HG03432 (cell line): ENCODE data around the gene TRIM31.
"Not testable (repeated sequence)": the region's sequence is repeated elsewhere in the genome, so short reads cannot be mapped to it uniquely, and the experiment has no call there.

Source experiments
- ATAC-seq: cut with Tn5 transposase; IDR thresholded peaks from one replicate; pipeline ENCODE4 v1.9.1; 2021; ENCODE audit warnings: mild to moderate bottlenecking, moderate library complexity; ENCODE audit not compliant: unreplicated experiment

TRIM31 gene

DNA sequence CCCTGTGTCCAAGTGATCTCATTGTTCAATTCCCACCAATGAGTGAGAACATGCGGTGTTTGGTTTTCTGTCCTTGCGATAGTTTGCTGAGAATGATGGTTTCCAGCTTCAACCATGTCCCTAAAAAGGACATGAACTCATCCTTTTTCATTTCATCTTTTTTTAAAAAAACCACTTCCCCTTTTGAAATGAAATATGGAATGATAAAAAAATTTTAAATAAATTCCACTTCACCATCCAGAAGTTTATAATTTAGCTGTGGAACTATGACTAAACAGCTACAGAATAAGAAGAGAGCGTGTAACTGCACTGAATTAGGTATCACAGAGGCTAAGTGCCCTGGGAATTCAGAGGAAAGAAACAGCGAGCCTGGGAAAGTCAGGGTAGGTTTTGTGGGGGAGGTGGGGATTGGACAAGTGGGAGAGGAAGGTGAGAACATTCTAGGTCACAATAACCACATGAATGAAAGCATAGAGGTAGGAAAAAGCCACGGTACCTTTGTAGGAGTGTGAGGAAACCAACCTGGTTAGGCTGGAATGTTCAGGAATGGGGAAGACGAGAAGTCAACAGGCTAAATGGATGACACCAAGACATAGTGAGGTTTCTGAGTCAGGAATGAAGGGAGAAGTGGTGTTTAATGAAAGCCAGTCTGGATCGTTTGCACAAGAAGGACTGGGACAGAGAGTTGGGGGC, 37.1 kb upstream of the TRIM31 start:
- no peak for ATAC-seq

DNA sequence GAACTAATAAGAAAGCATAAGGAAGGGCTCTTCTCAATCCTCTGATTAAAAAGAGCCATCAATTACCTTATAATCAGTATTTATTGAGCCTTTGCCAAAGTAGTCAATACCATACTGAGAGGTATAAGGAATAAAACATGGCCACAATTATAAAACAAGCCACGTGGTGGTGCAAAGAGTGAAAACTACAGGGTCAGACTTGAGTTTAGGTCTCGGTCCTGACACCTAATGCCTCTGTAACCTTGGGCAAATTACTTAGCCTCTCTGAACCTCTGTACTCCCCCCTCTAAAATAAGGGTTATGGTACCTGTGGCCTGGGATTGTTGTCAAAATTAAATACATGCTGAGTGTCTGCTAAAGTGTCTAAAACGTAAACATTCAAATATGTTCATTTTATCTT, 36.3 kb upstream of the TRIM31 start:
- ATAC-seq = no peak

DNA sequence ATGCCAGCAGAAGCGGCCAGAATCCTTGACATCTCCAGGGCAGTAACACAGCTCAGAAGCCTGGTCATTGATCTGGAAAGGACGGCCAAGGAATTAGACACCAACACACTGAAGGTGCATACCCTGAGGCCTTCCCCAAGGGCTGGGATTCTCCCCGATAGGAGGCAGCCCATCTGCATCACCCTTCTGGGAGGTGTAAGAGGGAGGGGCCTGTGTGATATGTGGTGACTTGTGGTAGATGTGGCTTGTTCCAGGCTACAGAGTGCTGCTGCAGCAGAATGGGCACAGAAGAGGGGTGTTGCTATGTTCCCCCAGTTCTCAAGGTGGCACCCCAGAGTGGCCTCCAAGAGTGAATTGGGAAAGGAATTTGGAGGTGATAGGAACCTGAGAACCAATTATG, 34.2 kb upstream of the TRIM31 start:
- ATAC-seq = no peak

DNA sequence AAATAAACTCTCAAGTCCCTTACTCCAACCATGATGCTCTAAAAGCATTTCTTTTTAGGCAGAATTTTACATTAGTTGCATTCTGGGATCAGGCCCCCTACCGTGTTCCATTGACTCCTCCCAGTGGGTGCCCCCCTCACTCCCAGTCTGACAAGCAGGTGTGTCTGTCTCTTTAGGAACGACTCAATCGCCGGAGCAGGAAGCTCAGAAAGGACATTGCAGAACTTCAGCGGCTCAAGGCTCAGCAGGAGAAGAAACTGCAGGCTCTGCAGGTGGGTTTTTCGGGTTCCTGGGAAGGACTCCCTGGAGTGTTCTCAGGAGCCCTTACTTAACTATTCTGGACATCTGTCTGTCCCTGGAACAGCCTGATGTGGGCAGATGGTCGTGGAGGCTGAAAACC, 32.9 kb upstream of the TRIM31 start:
- no peak for ATAC-seq

DNA sequence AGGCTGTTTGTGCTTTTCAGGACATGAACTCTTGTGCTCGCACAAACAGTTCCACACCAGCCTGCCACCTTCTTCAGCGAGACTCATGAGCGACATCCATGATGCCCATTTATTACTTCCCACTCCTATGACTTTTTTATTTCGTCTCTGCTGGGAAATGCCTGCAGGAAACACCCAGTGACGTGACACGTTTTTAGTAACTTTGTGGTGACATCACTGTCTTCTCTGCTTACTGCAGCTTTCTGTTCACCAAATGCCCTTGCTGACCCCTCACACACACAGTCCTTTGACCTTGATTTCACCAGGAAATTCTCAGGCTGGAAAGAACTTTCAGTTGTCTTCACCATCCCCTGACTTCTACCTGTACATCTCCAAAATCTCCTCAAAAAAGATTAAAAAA, 31.9 kb upstream of the TRIM31 start:
- no peak for ATAC-seq

DNA sequence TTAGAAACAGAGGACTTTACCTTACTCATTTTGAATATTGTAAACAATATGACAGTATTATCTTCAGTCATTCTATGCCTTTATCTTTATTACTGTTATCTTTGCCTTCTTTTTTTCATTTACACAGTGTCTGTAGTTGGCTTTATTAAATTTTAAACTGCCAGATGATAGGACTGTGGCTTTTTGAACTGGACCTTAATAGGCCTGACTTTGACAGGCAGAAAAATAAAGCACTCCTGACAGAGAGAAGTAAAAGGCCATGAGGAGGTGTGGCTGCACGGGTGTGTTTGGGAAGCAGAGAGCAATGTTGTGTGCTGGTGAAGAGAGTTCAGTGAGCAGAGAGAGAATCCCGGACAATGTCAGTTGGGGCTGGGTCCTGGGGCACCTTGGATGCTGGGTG, 30.9 kb upstream of the TRIM31 start:
- no peak for ATAC-seq

DNA sequence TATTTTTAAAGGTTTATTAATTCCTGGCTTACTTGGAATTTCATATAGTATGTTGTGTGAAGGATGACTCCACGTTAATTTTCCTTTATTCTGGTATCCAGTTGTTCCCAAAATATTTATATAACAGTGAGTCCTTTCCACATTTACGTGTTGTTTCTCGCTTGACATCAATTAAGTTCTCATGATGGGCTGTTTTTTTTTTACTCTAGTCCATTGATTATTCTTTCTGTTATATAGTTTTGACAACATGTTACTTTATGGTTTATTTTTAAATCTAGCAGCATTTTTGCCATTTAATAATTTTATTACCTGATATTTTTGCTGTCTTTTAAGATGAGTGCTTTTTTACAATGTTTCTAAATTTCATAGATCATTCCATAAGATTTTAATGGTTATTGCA, 29.8 kb upstream of the TRIM31 start:
- no peak for ATAC-seq

DNA sequence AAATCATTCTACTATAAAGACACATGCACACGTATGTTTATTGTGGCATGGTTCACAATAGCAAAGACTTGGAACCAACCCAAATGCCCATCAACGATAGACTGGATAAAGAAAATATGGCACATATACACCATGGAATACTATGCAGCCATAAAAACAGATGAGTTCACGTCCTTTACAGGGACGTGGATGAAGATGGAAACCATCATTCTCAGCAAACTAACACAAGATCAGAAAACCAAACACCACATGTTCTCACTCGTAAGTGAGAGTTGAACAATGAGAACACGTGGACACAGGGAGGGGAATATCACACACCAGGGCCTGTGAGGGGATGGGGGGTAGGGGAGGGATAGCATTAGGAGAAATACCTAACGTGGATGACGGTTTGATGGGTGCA, 27.4 kb upstream of the TRIM31 start:
- ATAC-seq = not testable (repeated sequence)

DNA sequence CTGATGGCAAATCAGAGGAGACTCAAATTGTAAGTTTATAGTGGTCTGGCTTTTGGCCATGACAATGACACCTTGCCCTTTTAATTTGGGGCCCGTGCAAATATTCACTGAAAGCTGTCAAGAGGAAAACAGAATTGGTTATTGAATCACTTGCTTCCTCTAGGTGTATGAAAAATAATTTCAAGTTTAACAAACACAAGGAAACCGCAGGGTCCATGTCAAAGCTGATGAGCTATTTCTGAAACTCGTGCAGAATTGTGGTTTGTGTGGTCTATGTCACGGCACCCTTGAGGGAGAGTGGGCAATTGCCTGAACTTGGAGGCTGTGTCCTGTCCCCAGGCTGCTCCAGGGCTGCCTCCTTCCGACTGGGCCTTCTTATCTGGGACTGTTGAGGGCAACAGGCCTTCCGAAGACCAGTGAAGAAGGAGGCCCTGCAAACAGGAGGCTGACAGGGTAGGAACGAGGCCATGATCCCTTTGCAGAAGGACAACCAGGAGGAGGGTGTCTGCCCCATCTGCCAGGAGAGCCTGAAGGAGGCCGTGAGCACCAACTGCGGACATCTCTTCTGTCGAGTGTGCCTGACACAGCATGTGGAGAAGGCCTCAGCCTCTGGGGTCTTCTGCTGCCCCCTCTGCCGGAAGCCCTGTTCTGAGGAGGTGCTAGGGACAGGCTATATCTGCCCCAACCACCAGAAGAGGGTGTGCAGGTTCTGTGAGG, 23.8 kb upstream of the TRIM31 start:
- no peak for ATAC-seq

DNA sequence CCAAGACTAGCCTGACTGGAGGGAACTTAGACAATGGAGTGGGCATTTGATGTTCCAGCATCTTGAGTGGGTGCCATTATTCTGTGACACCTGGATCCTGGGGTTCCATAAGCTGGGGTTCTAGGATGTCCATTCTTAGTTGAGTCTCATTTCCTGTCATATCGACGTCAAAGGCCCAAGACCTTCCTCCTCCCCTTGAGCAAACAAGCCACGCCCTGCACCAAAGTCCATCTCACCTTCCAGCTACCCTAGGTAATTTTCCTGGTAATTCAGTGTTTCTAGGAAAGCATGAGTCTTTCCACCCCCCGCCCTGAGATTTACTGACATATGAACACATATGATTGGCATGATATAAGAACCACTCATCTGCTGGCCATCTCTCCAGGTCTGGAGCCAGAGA, 22.9 kb upstream of the TRIM31 start, which contains the start of gene TRIM40:
TRIM40 (plus strand) TSS at position 384 of the 400 bp plus-strand sequence. CDS start 897 bp downstream, outside the sequence.
- no peak for ATAC-seq

DNA sequence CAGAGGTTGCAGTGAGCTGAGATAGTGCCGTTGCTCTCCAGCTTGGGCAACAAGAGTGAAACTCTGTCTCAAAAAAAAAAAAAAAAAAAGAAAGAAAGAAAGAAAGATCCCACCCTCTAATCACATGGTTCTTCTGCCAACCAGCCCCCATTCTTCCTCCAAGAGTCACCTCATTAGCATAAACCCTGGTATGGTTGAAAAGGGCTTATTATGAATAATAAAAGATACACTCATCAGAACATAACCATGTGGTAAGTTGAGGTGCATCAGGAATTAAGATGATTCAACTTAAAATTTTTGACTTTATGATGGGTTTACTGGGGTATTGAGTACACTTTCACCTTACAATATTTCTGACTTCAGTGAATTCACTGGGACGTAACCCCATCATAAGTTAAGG, 22.3 kb upstream of the TRIM31 start:
- no peak for ATAC-seq

DNA sequence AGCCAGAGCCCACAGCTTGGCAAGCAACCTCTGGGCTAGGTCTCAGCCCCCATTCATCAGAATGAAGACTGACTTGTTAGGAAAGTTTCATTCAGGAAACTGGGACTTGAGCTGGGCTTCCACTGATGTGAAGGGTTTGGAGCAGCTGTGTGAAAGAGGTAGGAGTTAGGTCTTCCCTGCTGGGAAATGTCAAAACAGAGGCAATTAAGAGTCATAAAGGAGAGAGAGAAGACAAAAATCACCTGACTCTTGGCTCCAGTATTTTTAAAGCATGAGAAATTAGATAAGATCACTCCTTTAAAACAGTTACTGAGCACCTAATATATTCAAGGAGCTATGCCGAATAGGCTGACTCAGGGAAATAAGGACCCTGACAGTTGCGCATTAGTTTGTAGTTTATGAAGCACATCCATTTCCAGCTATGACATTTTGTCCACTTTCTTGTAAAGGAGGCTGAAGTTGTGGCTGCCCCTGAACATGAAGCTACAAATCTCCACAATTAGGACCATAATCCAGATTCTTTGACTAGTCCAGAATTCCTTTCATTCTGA, 19.1 kb upstream of the TRIM31 start:
- no peak for ATAC-seq

DNA sequence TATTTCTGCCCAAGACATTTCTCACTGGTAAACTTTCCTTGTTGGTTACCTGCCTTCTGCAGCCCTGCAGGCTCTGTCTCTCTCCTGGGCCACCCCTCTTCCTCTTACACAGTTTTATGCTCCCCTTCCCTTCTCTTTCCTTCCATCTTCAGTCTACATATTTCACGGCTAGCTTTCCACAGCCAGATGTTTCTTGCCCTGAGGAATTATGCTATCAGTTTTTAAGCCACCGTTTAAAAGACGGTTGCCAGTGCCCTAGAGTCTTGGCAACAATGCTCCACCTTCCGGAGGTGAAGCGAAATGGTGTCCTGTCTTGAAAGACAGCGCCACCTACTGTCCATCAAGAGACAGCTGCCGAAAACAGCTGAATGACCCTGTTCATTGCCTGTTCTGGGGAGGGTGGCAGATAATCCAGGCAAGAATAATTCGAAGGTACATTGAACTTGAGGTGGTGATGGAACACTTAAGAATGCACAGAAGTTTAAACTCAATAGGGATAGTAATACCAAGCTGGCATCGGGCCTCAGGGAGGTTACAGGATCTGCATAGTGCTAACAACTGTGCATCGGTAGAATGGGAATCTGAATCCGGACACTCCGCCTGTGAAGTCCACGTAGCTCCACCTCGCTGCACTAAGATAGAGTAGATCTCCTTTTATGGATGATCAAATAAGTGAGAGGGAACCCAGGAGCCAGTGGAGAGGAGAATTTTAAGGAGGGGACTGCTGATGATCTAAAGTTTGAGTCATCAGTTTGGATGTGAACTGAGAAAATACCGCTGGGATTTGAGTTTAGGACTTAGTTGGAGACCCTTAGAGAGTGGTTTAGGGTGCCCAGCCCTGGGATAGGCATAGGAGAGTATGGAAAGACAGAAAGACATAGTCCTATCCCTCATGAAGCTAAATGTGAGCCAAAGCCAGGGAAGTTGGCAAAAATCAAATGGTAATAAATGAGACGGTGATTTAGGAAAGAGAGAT, 18.3 kb upstream of the TRIM31 start:
- no peak for ATAC-seq

DNA sequence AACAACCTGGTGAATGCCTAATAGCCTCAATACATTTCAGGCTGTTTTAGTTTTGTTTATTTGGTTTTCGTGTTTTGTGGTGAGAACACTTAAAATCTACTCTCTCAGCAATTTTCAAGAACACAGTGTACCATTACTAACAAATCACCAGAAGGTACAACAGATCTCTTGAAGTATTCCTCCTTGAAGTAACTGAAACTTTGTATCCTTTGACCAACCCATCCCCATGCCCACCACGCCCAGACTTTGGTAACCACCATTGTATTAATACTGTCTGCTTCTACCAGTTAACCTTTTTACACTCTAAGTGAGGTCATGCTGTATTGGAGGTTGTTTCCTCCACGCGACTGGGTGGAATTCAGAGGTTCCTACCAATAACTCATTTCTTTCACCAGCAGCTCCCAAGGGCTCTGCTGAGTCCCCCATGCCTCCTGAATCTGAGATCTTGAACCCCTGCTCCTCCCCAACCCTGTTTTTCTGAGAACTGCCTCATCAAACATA, 17.3 kb upstream of the TRIM31 start:
- ATAC-seq = no peak

DNA sequence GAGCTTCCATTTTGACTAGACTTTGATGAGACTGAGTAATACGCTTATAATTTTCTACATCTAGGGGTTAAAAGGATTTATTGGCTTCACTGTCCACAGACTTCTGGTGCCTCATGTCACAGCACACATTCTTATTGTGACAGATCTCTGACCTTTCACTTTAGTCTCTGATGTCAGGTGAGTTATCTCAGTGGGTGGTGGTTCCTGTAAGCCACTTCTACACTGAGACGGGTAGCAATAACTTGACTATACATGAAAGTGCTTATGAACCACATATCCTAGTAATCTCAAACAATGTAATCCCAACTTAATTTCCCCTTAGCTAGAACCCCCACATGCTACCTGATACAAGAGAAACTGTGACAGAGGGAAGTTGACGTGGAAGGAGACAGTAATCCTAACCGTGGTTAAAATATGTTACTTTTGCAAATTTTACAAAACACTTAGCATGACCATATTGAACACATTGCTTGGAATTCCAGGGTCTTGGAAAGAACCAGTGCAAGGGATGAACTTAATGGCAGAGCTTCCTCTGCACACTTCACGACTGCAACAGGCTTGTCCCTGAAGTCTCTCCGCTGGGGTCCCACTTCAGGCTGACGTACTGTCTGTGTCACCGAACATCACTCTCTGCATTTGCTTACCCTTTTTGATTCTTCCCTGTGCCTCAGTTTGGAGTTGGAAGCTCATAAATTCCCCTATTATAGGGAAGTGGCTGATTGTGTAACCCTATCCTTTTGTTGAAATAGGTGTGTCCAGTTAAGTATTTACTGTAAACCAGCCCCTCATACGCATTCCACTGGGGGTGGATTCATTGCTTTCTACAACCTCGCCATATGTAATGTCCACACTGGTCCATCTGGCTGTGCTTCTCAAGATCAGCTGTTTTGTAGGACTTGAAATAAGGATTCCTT, 16.6 kb upstream of the TRIM31 start:
- ATAC-seq = no peak

DNA sequence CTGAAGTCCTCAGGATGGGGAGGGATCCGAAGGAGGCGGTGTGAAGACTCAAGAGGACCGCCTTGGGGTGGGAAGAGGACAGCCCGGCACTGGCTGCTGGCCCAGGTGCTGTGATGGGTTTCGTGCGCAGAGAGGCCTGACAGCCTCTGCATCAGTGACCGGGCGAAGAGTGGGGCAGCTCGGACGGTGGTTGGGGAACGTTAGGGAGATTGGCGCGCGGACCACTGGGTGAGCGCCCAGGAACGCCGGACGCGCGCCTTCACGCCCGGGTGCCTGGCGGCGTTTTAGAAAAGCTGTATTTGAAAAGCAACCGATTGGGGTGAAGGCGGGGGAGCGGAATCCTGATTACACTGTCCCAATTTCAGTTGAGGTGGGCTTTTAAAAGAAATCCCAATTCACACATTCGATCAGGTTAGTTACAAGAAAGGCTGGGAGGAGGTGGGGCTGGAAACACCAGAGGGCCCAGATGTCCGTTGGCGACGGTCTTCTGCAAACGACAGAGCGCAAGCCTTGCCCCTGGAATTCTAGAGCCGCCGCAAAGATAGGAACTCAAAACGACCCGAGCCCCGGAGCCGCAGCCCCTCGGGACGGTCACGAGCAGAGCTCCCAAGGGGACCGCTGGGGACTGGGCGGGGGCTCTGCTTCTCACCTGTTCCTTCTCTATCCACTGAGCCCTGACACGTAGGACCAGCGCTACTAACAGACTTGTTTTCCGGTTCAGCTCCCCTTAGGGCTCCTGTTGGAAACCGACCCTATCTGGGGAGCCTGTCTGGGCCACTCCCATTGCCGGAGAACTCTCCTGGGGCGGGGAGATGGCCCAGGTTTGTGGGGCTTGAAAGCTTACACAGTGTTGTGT, 14.6 kb upstream of the TRIM31 start:
- ATAC-seq = no peak

DNA sequence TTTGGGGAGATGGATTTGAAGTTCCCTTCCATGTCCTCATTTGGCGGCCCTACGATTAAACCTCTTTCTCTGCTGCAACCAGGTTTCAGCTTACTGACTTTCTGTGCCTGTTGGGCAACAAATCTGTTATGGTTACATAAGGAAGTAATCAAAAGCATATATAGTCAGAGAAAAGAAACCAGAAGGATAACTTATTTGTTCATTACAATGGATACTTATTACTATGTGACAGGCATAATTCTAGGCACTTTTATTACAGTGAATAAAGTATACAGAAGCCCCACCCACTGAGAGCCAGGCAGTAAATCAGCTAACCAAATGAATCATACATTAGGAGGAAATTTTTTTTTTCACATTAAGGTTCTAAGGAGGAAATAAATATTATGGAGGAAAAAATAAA, 9.6 kb upstream of the TRIM31 start:
- no peak for ATAC-seq

DNA sequence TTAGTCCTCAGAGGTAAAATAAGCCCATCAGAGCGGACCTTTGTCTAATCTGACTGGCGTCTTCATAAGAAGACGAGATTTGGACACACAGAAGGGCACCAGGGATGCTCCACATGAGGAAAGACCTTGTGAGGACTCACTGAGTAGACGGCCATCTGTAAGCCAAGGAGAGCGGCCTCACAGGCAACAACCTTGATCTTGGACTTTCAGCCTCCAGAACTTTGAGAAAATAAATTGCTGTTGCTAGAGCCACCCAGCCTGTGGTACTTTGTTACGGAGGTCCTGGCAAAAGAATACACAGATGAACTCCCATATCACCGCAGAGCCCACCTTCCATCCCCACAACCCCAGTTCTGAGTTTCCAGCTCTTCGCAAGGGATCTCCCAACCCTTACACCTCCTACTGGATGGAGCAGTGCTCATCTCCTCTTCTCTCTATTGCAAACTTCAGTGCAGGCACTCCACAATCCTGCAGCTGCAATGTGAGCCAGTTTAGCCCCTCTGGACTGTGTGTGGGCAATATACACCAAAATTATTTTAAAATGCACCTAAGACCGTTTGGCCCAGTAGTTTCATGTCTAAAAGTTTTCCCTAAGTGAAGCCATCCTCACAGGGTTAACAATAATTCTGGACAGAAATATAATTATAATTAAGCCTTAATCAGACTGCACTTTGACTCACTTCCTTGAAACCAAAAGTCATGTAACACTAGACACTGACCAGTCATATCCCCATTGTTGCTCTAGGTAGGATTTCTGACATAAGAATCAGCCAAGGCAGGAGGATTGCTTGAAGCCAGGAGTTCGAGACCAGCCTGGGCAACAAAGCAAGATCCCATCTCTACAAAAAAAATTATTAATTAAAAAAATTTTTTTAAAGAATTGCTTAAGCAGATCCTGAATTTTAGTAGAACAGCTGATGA, 8.8 kb upstream of the TRIM31 start:
- ATAC-seq = no peak
